Measurements from ENCODE around the gene GRM7.

GRCh38 chr3:6861625-6862000, 698 bp downstream of the GRM7 start:
- TF ChIP-seq CTCF (IDR thresholded peaks at IDR 0.05) (no peak), POLR2AphosphoS5 (IDR thresholded peaks at IDR 0.05) (no peak), POLR2A (IDR thresholded peaks at IDR 0.05) (no peak), EP300 (IDR thresholded peaks at IDR 0.05) (no peak)
